RPMI7951 (cell line): Measurements from ENCODE around the gene DOCK1. TPM values are rescaled to one million over a fixed set of nuclear protein-coding genes. Genes with fewer than 3 reads are reported as not detected.

Experiments
- total RNA-seq: library from RNA; depleted of rRNA; stranded (reverse); fragments of >200 nt; shearing (Covaris generic); gene quantifications from 2 replicates; pipeline ENCODE4 v1.2.3, GENCODE V29; 2014; rRNA removed

DOCK1 gene
- total RNA-seq, 1 experiment from 2014 or later, result 15.7 TPM

Other genes starting within 250 kb of the DOCK1 start
- 0.88 and 2.5 TPM in 2 replicates for gene C10orf90, start 234.7 kb upstream of the DOCK1 start, total RNA-seq